Mesendoderm (in vitro differentiated cells): Measurements from ENCODE around the gene MAML3.

ENCODE experiments used
- DNase-seq: peaks from one replicate; pipeline ENCODE4 v3.0.0; 2013
- H2AK5ac ChIP-seq: 2 replicates; pipeline ENCODE4 v1.6.1; 2013; ENCODE audit warnings: low read length, inconsistent platforms
- H2BK120ac ChIP-seq: 2 replicates; pipeline ENCODE4 v1.6.1; 2013; ENCODE audit warnings: low read depth, mild to moderate bottlenecking, low read length, moderate library complexity, mixed read lengths
- H2BK15ac ChIP-seq: replicated peaks from 2 replicates; pipeline ENCODE4 v1.6.1; 2013; ENCODE audit warnings: low read depth, mild to moderate bottlenecking, moderate library complexity
- H2BK5ac ChIP-seq: 2 replicates; pipeline ENCODE4 v1.6.1; 2013; ENCODE audit warnings: low read length, inconsistent platforms
- H3K18ac ChIP-seq: 2 replicates; pipeline ENCODE4 v1.6.1; 2013; ENCODE audit warnings: mild to moderate bottlenecking, low read length, mixed read lengths
- H3K23ac ChIP-seq: one replicate; pipeline ENCODE4 v1.6.1; 2013; ENCODE audit warnings: low read length
- H3K27ac ChIP-seq: 2 replicates; pipeline ENCODE4 v1.5.1; 2013; ENCODE audit warnings: low read depth, mild to moderate bottlenecking, inconsistent platforms, low read length, moderate library complexity
- H3K27me3 ChIP-seq: 2 replicates; pipeline ENCODE4 v1.6.1; 2013; ENCODE audit warnings: low read length, control low read depth, mild to moderate bottlenecking, inconsistent platforms; ENCODE audit not compliant: insufficient read depth, poor library complexity
- H3K36me3 ChIP-seq: 2 replicates; pipeline ENCODE4 v1.6.1; 2013; ENCODE audit warnings: low read length, inconsistent platforms; ENCODE audit not compliant: control insufficient read depth, insufficient read depth
- H3K4ac ChIP-seq: one replicate; pipeline ENCODE4 v1.6.1; 2013; ENCODE audit warnings: low read depth, mild to moderate bottlenecking, low read length, moderate library complexity
- H3K4me1 ChIP-seq: 2 replicates; pipeline ENCODE4 v1.6.1; 2013; ENCODE audit warnings: low read depth, low read length, inconsistent platforms; ENCODE audit not compliant: control insufficient read depth
- H3K4me2 ChIP-seq: 2 replicates; pipeline ENCODE4 v1.6.1; 2013; ENCODE audit warnings: low read length
- H3K4me3 ChIP-seq: 2 replicates; pipeline ENCODE4 v1.5.1; 2013; ENCODE audit warnings: mild to moderate bottlenecking, low read length
- H3K56ac ChIP-seq: one replicate; pipeline ENCODE4 v1.6.1; 2013; ENCODE audit warnings: low read length
- H3K79me1 ChIP-seq: 2 replicates; pipeline ENCODE4 v1.6.1; 2013; ENCODE audit warnings: low read length, inconsistent platforms
- H3K79me2 ChIP-seq: 2 replicates; pipeline ENCODE4 v1.6.1; 2013; ENCODE audit warnings: mild to moderate bottlenecking, low read length; ENCODE audit not compliant: control insufficient read depth, insufficient read depth
- H3K9ac ChIP-seq: 2 replicates; pipeline ENCODE4 v1.6.1; 2013; ENCODE audit warnings: low read length, inconsistent platforms
- H4K5ac ChIP-seq: one replicate; pipeline ENCODE4 v1.6.1; 2013; ENCODE audit warnings: low read length
- H4K8ac ChIP-seq: one replicate; pipeline ENCODE4 v1.6.1; 2013; ENCODE audit warnings: low read depth, mild to moderate bottlenecking, control low read depth, low read length, moderate library complexity
- WGBS: extraction: QIAGEN DNeasy Blood & Tissue Kit; methylation state at CpG from one replicate; pipeline ENCODE4 v1.1.7; 2013; ENCODE audit warnings: low lambda C conversion rate, missing lambda C conversion rate; ENCODE audit not compliant: insufficient coverage; ENCODE audit errors: extremely low coverage; 5-methylcytosine and 5-hydroxymethylcytosine counted together

MAML3 gene

DNA sequence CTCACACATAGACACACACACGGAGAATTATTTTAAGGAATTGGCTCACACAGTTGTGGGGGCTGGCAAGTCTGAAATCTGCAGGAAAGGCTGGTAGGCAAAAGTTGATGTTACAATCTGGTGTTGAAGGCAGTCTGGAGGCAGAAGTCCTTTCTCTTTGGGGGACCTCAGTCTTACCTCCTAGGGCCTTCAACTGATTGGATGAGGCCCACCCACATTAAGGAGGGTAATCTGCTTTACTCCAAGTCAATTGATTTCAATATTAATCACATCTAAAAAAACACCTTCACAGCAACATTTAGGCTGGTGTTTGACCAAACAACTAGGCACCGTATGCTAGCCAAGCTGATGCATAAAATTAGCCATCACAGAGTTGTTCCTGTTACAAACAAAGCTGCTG lies 477.6 kb downstream of the MAML3 start:
- H3K56ac ChIP-seq = no peak overlapping the region
- H2BK15ac ChIP-seq = no peak overlapping the region
- peaks cover 7% of the 10 kb centered on the region for H3K4me1 ChIP-seq
- H3K4me2 ChIP-seq = no peak overlapping the region
- H3K4ac ChIP-seq = no peak overlapping the region
- H3K18ac ChIP-seq = no peak overlapping the region
- H3K36me3 ChIP-seq = no peaks in the 10 kb centered on the region
- H2AK5ac ChIP-seq = peak overlapping the region; percentile 27
- no peak overlapping the region for H3K9ac ChIP-seq
- no peak overlapping the region for H4K8ac ChIP-seq
- no CpG with 5 or more reads among the region's 2 CpGs for WGBS
- H3K79me2 ChIP-seq = peaks cover 3% of the 10 kb centered on the region
- H2BK120ac ChIP-seq = no peak overlapping the region
- H3K79me1 ChIP-seq = peaks cover 10% of the 10 kb centered on the region
- no peak for DNase-seq
- no peaks in the 10 kb centered on the region for H3K27me3 ChIP-seq
- H3K27ac ChIP-seq = no peak overlapping the region
- no peak overlapping the region for H3K23ac ChIP-seq
- H3K4me3 ChIP-seq = no peak overlapping the region
- H2BK5ac ChIP-seq = peak overlapping the region; percentile 51
- no peak overlapping the region for H4K5ac ChIP-seq

DNA sequence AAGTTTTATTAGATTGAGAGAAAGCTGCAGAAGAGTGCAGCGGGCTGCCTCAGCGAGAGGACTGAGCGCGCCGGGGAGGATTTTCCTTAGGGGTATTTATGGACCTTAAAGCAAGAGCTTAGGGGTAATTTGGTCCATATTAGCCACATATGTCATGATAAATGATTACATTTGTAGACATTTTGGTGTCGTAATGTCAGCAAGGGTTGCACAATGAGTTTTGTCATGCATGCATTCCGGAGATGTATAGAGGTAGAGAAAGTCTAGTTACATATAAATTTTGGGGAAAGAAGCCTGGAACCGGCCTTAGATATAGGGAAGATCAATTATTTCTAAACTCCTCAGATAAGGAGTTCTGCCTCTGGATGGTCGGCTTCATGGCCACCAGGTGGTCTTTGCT lies 478.3 kb downstream of the MAML3 start:
- Histone ChIP-seq H3K27me3 (no peaks in the 10 kb centered on the region), H3K36me3 (no peaks in the 10 kb centered on the region), H3K23ac (no peak overlapping the region), H3K4me2 (no peak overlapping the region), H2AK5ac (no peak overlapping the region), H3K4me3 (no peak overlapping the region), H2BK120ac (no peak overlapping the region), H3K79me1 (peaks cover 10% of the 10 kb centered on the region), H4K5ac (no peak overlapping the region), H3K79me2 (peaks cover 3% of the 10 kb centered on the region), H2BK5ac (no peak overlapping the region), H3K9ac (no peak overlapping the region), H2BK15ac (no peak overlapping the region), H3K27ac (no peak overlapping the region), H3K18ac (no peak overlapping the region), H3K4ac (no peak overlapping the region), H4K8ac (no peak overlapping the region), H3K56ac (no peak overlapping the region), H3K4me1 (peaks cover 10% of the 10 kb centered on the region)
- WGBS = no CpG with 5 or more reads among the region's 9 CpGs
- DNase-seq = no peak

DNA sequence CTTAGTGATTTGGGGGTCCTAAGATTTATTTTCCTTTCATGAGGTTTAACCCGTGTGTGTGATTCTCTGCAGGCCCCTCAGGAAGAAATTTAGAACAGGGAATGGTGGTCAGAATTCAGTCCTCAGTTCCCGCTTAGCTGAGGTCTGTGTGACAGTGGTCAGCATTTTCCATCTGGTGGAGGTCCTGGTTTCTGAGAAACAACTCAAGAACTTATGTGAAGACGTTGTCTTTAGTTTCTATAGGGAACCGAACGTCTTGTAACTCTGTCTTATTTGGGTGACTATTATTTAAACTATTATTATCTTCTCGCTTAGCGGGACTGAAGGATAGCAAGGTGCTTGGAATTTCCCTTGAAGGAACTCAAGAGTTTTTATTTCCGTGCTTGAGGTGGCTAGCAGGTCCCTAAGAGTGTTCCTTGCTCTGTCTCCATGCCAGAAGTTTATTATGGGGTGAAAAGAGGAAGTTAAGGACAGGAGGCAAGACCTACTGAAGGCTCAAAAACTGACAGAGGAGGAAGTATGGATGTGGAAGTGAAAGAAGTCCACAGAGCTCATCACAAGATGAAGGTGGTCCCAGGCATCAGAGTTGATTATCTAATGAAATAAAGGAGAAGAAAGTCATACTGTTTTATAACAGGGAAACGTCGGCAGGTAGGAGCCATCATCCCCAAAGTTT lies 479.0 kb downstream of the MAML3 start:
- no peak overlapping the region for H2BK120ac ChIP-seq
- WGBS = no CpG with 5 or more reads among the region's 10 CpGs

DNA sequence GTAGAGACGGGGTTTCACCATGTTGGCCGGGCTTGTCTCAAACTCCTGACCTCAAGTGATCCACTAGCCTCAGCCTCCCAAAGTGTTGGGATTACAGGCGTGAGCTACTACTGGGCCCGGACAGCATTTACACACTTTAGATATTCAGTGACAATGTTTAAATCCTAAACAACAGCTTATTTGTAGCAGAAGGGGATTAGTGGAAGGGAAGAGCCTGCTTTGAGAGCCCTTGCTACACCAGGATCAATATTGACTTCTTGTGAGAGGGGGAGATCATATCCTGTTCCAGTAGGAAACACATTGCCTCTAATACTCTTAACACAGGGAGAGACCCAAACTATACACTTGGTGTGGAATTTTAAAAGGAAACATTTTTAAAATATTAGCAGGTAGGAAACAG lies 481.3 kb downstream of the MAML3 start:
- no peak overlapping the region for H3K18ac ChIP-seq
- H4K8ac ChIP-seq = no peak overlapping the region
- peaks cover 12% of the 10 kb centered on the region for H3K79me1 ChIP-seq
- H3K79me2 ChIP-seq = peaks cover 4% of the 10 kb centered on the region
- H3K4ac ChIP-seq = no peak overlapping the region
- no peak overlapping the region for H3K9ac ChIP-seq
- H2BK15ac ChIP-seq = no peak overlapping the region
- WGBS = no CpG with 5 or more reads among the region's 4 CpGs
- H2AK5ac ChIP-seq = no peak overlapping the region
- H3K4me1 ChIP-seq = peaks cover 24% of the 10 kb centered on the region
- no peak overlapping the region for H2BK120ac ChIP-seq
- no peak for DNase-seq
- H3K27ac ChIP-seq = no peak overlapping the region
- H3K56ac ChIP-seq = no peak overlapping the region
- H4K5ac ChIP-seq = no peak overlapping the region
- H3K36me3 ChIP-seq = no peaks in the 10 kb centered on the region
- H3K4me2 ChIP-seq = no peak overlapping the region
- H2BK5ac ChIP-seq = no peak overlapping the region
- H3K27me3 ChIP-seq = no peaks in the 10 kb centered on the region
- H3K4me3 ChIP-seq = no peak overlapping the region
- no peak overlapping the region for H3K23ac ChIP-seq

More for the DNA sequence above, 479.0 kb downstream of the MAML3 start:
- no peak overlapping the region for H2AK5ac ChIP-seq
- H3K27me3 ChIP-seq = no peaks in the 10 kb centered on the region
- H3K9ac ChIP-seq = no peak overlapping the region
- H3K36me3 ChIP-seq = no peaks in the 10 kb centered on the region
- H3K56ac ChIP-seq = no peak overlapping the region
- no peak for DNase-seq
- H3K79me1 ChIP-seq = peaks cover 10% of the 10 kb centered on the region
- H3K79me2 ChIP-seq = peaks cover 3% of the 10 kb centered on the region
- no peak overlapping the region for H2BK5ac ChIP-seq
- H3K4me2 ChIP-seq = no peak overlapping the region
- no peak overlapping the region for H3K27ac ChIP-seq
- no peak overlapping the region for H4K8ac ChIP-seq
- H3K4ac ChIP-seq = no peak overlapping the region
- no peak overlapping the region for H4K5ac ChIP-seq
- peaks cover 13% of the 10 kb centered on the region for H3K4me1 ChIP-seq
- H3K23ac ChIP-seq = no peak overlapping the region
- H3K4me3 ChIP-seq = no peak overlapping the region
- no peak overlapping the region for H3K18ac ChIP-seq
- H2BK15ac ChIP-seq = no peak overlapping the region

GRCh38 chr4:139672215-139672614 lies 481.8 kb downstream of the MAML3 start:
- no peaks in the 10 kb centered on the region for H3K27me3 ChIP-seq
- DNase-seq = no peak
- no peak overlapping the region for H2BK15ac ChIP-seq
- H3K4me2 ChIP-seq = no peak overlapping the region
- H3K4me1 ChIP-seq = peaks cover 24% of the 10 kb centered on the region
- no peak overlapping the region for H4K8ac ChIP-seq
- peak overlapping the region; percentile 30 for H3K23ac ChIP-seq
- peaks cover 4% of the 10 kb centered on the region for H3K79me2 ChIP-seq
- H3K4ac ChIP-seq = no peak overlapping the region
- no peak overlapping the region for H2BK5ac ChIP-seq
- no CpG with 5 or more reads among the region's 2 CpGs for WGBS
- no peak overlapping the region for H3K27ac ChIP-seq
- H3K4me3 ChIP-seq = no peak overlapping the region
- no peak overlapping the region for H3K18ac ChIP-seq
- H2BK120ac ChIP-seq = no peak overlapping the region
- H3K9ac ChIP-seq = no peak overlapping the region
- H2AK5ac ChIP-seq = no peak overlapping the region
- H3K36me3 ChIP-seq = no peaks in the 10 kb centered on the region
- peaks cover 12% of the 10 kb centered on the region for H3K79me1 ChIP-seq
- peak overlapping the region; percentile 22 for H3K56ac ChIP-seq
- H4K5ac ChIP-seq = no peak overlapping the region

DNA sequence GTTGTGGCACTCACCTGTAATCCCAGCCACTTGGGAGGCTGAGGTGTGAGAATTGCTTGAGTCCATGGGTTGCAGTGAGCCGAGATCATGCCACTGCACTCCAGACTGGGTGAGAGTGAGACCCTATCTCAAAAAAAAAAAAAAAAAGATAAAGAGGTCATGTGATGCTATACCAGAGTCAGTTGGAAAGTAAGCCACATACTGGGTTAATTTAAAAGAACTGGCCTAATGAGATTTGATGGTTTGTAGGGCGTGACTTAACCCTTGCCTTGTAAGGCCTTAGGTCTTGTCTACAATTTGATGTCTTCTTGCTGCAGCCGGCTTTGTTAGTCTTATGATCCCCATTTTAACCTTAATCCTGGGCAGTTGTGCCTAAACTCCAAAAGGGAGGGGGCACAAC lies 483.2 kb downstream of the MAML3 start:
- H3K36me3 ChIP-seq = no peaks in the 10 kb centered on the region
- peak overlapping the region; percentile 33 for H3K9ac ChIP-seq
- no peak overlapping the region for H3K23ac ChIP-seq
- no peaks in the 10 kb centered on the region for H3K27me3 ChIP-seq
- peak overlapping the region; percentile 94 for H2BK5ac ChIP-seq
- H3K4me3 ChIP-seq = no peak overlapping the region
- H3K18ac ChIP-seq = peak overlapping the region; percentile 62
- H2BK15ac ChIP-seq = no peak overlapping the region
- no peak overlapping the region for H4K5ac ChIP-seq
- peak overlapping the region; percentile 49 for H3K27ac ChIP-seq
- H3K56ac ChIP-seq = peak overlapping the region; percentile 82
- peak overlapping the region; percentile 47 for H2BK120ac ChIP-seq
- no CpG with 5 or more reads among the region's 3 CpGs for WGBS
- peaks cover 4% of the 10 kb centered on the region for H3K79me2 ChIP-seq
- H3K4me2 ChIP-seq = no peak overlapping the region
- H3K4me1 ChIP-seq = peaks cover 17% of the 10 kb centered on the region
- peaks cover 10% of the 10 kb centered on the region for H3K79me1 ChIP-seq
- DNase-seq = peak; percentile 80
- no peak overlapping the region for H3K4ac ChIP-seq
- H2AK5ac ChIP-seq = peak overlapping the region; percentile 4
- H4K8ac ChIP-seq = no peak overlapping the region
